GM23248 (cell line): ENCODE measurements around the gene HIBADH.

Experiments used
- EZH2 ChIP-seq: fragments of 200-600 bp; sonication (generic); IDR thresholded peaks from 2 replicates; pipeline ENCODE4 v1.6.1; 2018; ENCODE audit warnings: antibody characterized with exemption, mild to moderate bottlenecking; ENCODE audit not compliant: insufficient read depth, poor library complexity, severe bottlenecking
- EZH2phosphoT487 ChIP-seq: fragments of 200-600 bp; sonication (generic); IDR thresholded peaks from 2 replicates; pipeline ENCODE4 v1.6.1; 2018; ENCODE audit warnings: antibody characterized with exemption, moderate library complexity, mild to moderate bottlenecking, low read depth; ENCODE audit not compliant: insufficient read depth

DNA sequence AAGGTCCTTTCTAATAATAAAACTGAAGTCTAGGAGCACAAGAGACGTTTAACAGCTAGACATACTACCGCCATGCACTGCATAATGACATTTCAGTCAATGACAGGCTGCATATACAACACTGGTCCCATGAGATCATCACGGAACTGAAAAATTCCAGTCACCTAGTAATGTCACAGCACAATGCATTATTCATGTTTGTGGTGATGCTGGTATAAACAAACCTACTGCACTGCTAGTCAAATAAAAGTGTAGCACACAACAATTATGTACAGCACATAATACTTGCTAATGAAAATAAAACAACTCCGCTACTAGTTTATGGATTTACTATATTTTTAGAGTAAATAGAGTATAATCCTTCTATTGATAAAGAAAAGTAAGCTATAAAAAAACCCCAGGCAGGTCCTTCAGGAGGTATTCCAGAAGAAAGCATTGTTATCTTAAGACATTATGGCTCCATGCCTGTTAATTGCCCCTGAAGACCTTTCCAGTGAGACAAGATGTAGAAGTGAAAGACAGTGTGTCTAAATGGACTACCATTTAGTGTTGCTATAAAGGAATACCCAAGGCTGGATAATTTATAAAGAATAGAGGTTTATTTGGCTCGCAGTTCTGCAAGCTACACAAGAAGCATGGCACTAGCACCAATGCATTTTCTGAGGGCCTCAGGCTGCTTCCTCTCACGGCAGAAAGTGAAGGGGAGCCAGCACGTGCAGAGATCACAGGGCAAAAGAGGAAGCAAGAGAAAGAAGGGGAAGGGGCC lies 47.1 kb downstream of the HIBADH start:
- TF ChIP-seq EZH2phosphoT487 (no peak), EZH2 (no peak)
